ENCODE measurements around the gene KCNIP1.

KCNIP1 gene

GRCh38 chr5:170590566-170590965 is 86.7 kb downstream of the KCNIP1 start:
- DNase-seq (ENCODE audit: low read depth in 2 of 2, low spot score in 1 of 2): no peak

GRCh38 chr5:170591054-170591453 is 87.2 kb downstream of the KCNIP1 start:
- no peak for DNase-seq (ENCODE audit: low read depth in 2 of 2, low spot score in 1 of 2)

- no peak for DNase-seq (ENCODE audit: low read depth in 2 of 2, low spot score in 1 of 2)
Observed at GRCh38 chr5:170596482-170597044, 92.7 kb downstream of the KCNIP1 start.

DNA sequence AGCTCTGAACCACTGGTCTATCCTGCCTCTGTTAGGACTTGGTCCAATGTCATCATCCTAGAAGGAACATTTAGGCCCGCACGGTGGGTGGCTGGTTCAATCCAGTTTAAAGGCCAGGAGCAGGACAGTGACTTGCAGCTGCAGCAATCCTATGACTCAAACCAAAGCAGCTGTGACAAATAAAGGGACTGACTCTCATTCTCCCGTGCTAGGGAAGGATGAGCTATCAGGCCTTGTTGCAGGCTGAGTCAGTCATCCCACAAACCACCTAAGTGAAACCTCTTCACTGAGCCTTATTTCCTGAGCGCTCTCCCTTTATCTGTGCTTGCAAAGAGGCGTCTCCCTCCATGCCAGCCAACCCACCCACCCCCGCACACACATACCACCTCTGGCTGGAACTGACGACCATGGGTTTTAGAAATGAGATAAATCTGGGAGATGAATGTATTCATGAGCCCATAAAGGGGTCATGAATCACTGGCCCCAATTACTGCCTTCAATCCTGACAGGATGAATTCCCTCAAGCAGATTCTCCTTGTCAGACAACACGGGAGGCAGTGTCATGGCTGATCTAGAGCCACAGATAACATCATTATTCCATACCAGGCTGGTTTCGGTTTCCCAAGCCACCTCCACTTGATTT is 93.4 kb downstream of the KCNIP1 start:
- DNase-seq (ENCODE audit: low read depth in 2 of 2, low spot score in 1 of 2): no peak

- no peak for DNase-seq (ENCODE audit: low read depth in 2 of 2, low spot score in 1 of 2)
Observed at GRCh38 chr5:170597872-170598271, 94.1 kb downstream of the KCNIP1 start.

GRCh38 chr5:170599756-170600155 is 95.9 kb downstream of the KCNIP1 start:
- no peak for DNase-seq (ENCODE audit: low read depth in 2 of 2, low spot score in 1 of 2)

DNA sequence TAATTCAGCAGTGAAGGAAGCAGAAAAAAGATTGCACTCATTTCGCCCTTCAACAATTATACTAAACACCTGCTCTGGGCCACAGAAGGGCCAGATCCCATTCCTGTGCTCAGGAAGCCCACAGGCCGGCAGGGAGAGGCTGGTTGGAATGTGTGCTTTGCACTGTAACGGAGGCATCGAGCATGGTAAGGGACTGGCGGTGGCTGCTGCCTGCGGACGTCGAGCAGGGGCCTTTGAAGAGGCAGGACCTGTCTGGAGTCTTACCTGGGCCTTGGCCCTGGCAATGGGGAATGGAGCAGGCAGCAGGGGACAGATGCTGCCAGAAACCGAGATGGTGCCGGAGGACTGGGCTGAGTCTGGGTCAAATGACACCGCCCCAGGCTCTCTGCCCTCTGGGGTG is 97.8 kb downstream of the KCNIP1 start:
- DNase-seq (ENCODE audit: low read depth in 2 of 2, low spot score in 1 of 2): no peak

DNA sequence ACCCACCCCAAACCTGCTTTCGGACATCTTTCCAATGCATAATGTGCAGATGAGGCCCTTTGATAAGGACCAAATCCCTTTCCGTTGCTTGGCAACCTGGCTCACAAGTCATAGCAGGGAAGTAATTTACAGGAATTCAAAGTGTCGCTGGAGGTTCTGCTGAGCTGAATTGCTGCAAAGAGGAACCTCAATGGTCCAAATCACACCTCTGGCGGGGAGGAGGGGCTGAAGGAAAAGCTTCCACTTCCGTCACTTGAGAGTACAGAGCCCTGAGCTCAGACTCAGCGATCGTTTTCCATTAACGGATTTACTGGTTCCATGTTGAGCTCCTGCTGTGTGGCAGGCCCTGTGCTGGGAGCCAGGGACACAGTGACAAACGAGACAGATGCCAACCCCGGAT is 99.3 kb downstream of the KCNIP1 start:
- no peak for DNase-seq (ENCODE audit: low read depth in 2 of 2, low spot score in 1 of 2)

DNA sequence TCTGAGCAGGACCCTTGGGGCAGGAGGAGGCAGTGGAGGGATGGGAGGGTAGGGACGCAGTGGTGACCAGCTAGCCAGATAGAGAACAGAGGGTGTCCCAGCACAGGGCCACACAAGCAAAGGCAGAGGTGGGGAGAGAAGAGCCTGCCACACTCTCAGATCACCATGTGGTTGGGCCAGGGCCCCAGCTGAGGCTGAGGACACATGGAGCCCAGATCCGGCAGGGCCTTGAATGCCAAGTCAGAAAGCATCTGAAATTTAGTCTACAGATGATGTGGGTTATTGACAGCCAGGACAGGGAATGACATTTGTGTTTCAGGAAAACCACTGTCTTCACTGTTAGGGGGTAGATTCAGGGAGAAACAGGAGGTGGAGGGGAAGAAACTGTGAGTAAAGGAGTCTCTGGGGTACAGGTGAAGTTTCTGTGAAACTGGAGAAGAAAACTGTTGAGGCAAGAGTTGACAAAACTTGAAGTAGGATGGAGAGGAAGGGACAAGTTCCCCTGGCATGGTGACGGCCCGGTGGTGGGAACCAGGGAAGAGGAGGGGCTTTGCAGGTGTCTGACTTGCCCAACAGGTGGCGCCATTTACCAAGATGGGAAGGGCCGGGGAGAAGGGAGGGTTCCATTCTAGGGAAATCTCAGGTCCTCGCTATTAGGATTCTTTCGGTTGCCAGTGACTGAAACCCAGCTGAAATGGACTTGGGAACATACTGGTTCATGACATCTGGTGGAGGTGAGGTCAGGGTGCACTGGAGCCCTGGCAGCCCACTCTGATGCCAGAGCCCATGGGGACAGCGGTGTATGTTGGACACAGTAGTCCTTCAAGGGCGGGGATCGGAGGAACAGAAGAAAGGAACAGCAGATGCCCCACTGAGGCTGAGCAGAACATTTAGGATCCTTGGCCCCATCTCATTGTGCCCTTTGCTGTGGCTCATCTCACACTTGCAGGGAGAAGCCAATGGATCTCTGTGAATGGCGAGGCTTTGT is 100.1 kb downstream of the KCNIP1 start:
- DNase-seq (ENCODE audit: low read depth in 2 of 2, low spot score in 1 of 2): no peak

DNA sequence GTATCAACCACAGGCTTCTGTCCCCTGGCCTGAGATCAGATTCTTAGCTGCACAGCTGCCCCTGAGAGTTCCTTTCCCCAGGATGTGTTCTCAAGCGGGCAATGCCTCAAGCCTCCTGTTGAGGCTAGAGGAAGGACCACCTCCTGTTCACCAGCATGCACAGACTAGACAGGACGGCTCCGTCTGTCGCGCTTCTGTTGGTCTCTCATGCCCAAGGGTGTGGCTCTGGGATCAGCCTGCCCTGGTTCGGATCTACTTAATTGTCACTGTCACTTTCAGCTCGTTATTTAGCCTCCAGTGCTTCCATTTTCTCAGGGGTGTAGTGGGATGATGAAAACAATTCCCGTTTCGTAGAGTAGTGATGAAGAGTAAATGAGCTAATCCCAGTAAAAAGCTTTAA is 103.1 kb downstream of the KCNIP1 start:
- DNase-seq (ENCODE audit: low read depth in 2 of 2, low spot score in 1 of 2): no peak

DNA sequence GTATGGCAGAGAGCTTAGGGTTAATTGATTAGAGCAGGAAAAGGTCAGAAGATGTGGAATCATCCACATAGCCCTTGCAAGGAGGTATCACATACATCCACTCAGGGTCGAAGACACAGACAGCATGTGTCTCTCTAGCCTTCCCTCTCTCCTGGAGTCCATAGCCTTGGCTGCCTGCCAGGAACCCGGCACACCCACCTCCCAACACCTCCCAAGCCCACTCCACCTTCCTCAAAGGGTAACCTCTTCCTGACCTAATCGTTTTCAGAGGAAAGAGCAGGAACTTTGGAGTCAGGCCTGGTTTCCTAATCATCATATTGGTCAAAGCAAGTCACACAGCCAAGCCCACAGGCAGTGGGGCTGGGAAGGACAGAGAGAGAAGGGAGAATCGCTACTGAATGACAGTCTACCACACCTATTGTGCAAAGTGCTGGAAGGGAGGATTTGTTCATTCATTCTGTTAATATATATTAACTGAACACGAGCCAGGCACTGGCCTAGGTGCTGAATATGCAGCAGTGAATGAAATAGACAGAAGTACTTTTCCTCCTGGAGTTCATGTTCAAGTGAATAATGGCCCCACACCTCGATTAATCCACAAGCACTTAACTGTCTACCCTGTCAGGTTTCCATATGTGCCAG is 107.8 kb downstream of the KCNIP1 start:
- no peak for DNase-seq (ENCODE audit: low read depth in 2 of 2, low spot score in 1 of 2)

DNA sequence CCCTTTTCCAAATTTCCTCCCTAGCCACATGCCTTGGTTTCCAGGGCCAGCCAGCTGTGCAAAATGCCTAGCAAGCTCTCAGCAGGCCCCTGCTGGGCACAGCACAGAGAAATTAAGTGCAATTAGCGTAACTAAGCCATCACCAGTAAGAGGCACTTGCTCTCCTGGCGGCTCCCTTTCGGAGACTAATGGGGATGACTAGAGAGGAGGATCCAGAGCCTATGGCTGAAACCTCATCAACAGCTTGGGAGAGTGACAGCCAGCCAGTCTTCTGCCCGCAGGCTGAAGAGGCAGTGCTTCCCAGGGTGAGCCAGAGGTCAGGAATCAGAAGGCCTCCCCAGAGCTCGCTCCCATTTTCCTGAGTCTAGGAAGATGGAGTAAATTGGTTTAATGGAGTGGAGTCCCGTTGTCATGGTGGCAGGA is 108.4 kb downstream of the KCNIP1 start:
- no peak for DNase-seq (ENCODE audit: low read depth in 2 of 2, low spot score in 1 of 2)

DNA sequence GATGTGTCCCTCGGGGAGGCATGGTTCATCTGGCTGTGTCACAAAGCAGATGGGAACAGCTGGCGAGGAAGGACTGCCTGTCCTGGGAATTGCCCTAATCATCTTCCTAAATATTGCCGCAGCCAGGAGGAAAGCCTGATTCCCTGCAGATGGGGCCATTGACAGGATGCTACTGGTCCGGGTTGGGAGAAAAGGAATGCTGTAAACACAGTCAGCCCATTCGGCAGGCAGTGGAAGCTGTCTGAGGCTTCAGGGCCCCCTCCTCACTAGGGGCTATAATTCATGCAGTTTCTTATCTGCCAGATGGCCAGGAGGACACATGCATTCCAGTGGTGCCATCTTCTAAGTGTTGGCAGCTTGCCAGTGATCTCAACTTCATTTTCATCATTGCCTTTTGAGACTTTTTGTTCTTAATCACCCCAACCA is 110.3 kb downstream of the KCNIP1 start:
- DNase-seq (ENCODE audit: low read depth in 2 of 2, low spot score in 1 of 2): no peak

DNA sequence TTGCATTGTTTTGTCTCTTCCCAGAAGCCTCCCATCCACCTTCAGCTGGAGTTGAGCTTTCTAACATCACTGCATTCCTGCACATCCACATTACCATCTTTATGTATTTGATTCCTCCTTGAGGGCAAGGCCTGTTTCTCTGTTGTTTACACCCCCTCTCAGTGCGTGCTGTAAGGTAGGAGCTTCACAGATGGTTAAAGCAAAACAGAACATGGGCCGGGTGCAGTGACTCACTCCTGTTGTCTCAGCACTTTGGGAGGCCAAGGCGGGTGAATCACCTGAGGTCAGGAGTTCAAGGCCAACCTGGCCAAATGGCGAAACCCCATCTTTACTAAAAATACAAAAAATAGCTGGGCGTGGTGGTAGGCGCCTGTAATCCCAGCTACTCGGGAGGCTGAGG is 110.9 kb downstream of the KCNIP1 start:
- no peak for DNase-seq (ENCODE audit: low read depth in 2 of 2, low spot score in 1 of 2)

- DNase-seq (ENCODE audit: low read depth in 2 of 2, low spot score in 1 of 2): no peak
Observed at GRCh38 chr5:170617533-170618490, 114.0 kb downstream of the KCNIP1 start.

DNA sequence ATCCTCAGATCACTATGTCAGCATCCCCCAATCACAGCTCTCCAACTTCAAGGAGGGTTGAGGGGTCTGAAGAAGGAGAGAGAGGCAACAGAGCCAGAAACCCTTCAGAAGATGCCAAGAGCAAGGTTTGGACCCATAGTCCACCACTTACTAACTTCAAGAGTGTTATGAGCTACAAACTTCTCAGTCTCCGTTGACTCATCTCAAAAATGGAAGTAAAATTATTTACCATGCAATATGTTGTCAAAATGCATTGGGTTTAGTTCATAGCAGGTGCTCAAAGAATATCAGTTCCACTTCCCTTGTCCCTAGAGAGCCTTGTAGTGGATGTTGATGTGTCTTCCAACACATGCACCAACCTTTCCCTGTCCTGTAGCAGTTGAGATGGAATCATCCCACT is 116.0 kb downstream of the KCNIP1 start:
- no peak for DNase-seq (ENCODE audit: low read depth in 2 of 2, low spot score in 1 of 2)

DNA sequence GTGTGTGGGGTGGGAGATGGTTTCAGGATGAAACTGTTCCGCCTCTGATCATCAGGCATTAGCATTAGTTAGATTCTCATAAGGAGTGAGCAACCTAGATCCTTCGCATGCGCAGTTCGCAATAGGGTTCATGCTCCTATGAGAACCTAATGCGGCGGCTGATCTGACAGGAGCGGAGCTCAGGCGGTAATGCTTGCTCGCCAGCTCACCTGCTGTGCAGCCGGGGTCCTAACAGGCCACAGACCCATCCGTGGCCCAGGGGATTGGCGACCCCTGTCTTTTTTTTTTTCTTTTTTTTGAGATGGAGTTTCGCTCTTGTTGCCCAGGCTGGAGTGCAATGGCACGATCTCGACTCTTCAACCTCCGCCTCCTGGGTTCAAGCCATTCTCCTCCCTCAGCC is 119.1 kb downstream of the KCNIP1 start:
- no peak for DNase-seq (ENCODE audit: low read depth in 2 of 2, low spot score in 1 of 2)

DNA sequence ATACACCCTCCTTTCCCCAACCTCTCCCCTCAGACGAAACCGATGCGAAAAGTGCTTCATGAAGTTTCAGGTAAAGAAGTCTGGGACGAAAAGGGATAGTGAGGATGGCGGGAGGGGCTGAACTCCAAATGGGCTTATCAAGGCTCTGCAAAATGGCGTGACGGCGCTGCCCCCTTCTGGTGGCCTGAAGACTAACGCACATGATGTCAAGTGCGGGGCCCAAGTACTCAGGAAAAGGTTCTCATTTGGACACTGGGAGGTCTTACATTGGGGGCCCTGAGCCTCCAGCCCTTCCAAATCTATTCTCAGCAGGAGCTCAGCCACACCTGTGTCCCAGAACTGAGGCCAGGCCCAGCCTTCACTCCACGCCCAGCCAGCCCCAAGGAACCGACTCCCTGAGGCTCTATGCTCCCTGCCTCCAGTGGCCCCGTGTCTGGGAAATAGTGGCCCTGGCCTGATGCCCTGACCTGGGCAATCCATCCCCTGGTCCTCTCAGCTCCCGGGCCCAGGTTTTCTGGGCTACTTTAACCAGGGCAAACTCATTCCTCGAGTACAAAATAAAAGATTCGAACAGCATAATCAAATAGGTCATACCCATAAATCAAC is 119.9 kb downstream of the KCNIP1 start:
- no peak for DNase-seq (ENCODE audit: low read depth in 2 of 2, low spot score in 1 of 2)

DNA sequence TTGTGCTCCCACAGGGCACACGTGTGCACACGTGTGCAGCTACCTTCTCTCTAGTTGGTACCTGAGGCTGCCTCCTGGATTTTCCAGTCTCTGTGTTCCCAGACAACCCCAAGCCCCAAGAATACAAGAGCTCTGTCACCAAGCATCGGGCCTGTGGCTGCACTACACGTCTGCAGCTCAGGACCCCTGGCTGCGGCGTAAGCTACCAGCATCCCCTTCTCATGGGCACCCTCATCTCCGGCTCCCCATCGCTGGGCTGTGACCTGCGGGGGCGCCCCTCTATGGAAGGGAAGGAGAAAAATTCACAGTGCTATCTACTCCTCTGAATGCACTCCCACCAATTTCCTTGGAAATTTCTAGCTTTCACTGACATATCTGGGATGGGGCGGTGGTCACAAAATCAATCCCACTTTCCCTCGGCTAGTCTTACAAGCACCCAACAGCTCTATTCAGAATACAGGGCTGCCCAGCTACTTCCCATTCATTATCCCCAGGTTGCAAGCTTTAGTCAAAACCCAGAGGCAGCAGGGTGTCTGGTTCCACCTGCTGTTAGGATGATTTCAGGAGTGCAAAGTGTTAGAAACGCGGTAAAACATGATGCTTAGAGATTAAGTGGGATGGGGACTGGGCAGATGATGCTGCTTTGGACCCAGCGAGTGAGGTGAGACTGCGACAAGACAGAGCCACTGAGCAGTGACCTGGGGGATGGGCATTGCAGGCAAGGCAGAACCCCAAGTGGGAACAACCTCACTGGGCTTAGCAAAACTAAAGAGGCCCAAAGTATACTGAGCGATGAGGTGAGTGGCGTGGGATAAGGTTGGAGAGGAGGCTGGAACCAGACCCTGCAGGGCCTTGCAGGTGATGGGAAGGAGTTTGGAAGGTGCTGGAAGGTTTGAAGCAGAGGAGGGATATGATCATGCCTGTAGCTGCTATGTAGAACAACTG is 121.7 kb downstream of the KCNIP1 start:
- no peak for DNase-seq (ENCODE audit: low read depth in 2 of 2, low spot score in 1 of 2)

All from stimulated activated CD8-positive, alpha-beta memory T cell treated with anti-CD3 and anti-CD28 coated beads, Interleukin-4, amount 100 ng/mL, for 4 hours (primary cell).